GM12878 (cell line): ENCODE measurements around the gene LRRC4B. TPM values are rescaled to one million over a fixed set of nuclear protein-coding genes. Genes with fewer than 3 reads are reported as not detected.

Source experiments
- ATAC-seq: fragments of 200-7000 bp; cut with Tn5 transposase; 3 replicates; pipeline ENCODE4 v1.9.1; 2020; ENCODE audit warnings: mild to moderate bottlenecking, moderate library complexity
- BruUV-seq: library from RNA; stranded (reverse); fragments of 400-500 nt; replicated peaks from 2 replicates; lab custom pipeline; 2021; lab: Mats Ljungman, UMichigan
- CTCF ChIA-PET: fragments of 300-600 bp; sonication (Branson Sonifier 250); formaldehyde crosslinking; extraction: SDS; loops from one replicate; lab custom pipeline; 2021; ENCODE audit warnings: inconsistent platforms; lab: Yijun Ruan, JAX
- POLR2A ChIA-PET: fragments of 350-600 bp; formaldehyde crosslinking; extraction: SDS; loops from one replicate; lab custom pipeline; 2021; ENCODE audit warnings: inconsistent platforms; lab: Charles Lee
- RAD21 ChIA-PET: fragments of 300-600 bp; sonication (Branson Sonifier 250); formaldehyde crosslinking; loops from one replicate; lab custom pipeline; 2023; ENCODE audit warnings: antibody characterized with exemption; ENCODE audit not compliant: unreplicated experiment; lab: Charles Lee
- SMC1A ChIA-PET: fragments of 300-600 bp; sonication (Branson Sonifier 250); formaldehyde crosslinking; loops from one replicate; lab custom pipeline; 2023; ENCODE audit not compliant: unreplicated experiment, uncharacterized antibody; lab: Charles Lee
- DNase-seq: peaks from one replicate; pipeline ENCODE4 v3.0.0-alpha.2; 2011; ENCODE audit warnings: low read depth, low spot score
- FAIRE-seq: peaks from 3 replicates; lab custom pipeline; 2011; peaks lifted over from hg19 to GRCh38; lab: Jason Lieb, UNC
- H2AFZ ChIP-seq: 2 replicates; pipeline ENCODE4 v1.6.0; 2011; ENCODE audit warnings: low read depth, low read length, control low read depth; ENCODE audit not compliant: control insufficient read depth
- H3K27ac ChIP-seq: 2 replicates; pipeline ENCODE4 v1.5.1; 2011; ENCODE audit warnings: control low read depth; ENCODE audit not compliant: control insufficient read depth, insufficient read depth
- H3K27me3 ChIP-seq, 2 experiments: replicated peaks in 1 of 2; 2 replicates each; pipeline versions ENCODE4 v1.6.0 to v1.6.1; 2011; ENCODE audit warnings: low read length in 1 of 2; ENCODE audit not compliant: control insufficient read depth in 2 of 2, insufficient read depth in 2 of 2
- H3K36me3 ChIP-seq, 2 experiments: 2 replicates each; pipeline ENCODE4 v1.5.1; 2011; ENCODE audit warnings: low read length in 1 of 2; ENCODE audit not compliant: control insufficient read depth in 2 of 2, insufficient read depth in 2 of 2
- H3K4me1 ChIP-seq: 2 replicates; pipeline ENCODE4 v1.6.1; 2011; ENCODE audit warnings: mild to moderate bottlenecking, low read length, moderate library complexity, mixed read lengths; ENCODE audit not compliant: control insufficient read depth, insufficient read depth
- H3K4me2 ChIP-seq: 2 replicates; pipeline ENCODE4 v1.6.0; 2011; ENCODE audit warnings: control low read depth; ENCODE audit not compliant: control insufficient read depth, insufficient read depth
- H3K4me3 ChIP-seq: fragments of 200-600 bp; sonication (generic); 2 replicates; pipeline ENCODE4 v1.5.1; 2016
- H3K79me2 ChIP-seq: 2 replicates; pipeline ENCODE4 v1.6.0; 2011; ENCODE audit warnings: low read length; ENCODE audit not compliant: control insufficient read depth, insufficient read depth
- H3K9ac ChIP-seq: 2 replicates; pipeline ENCODE4 v1.8.0; 2011; ENCODE audit warnings: low read length, control low read depth, mixed read lengths; ENCODE audit not compliant: control insufficient read depth, insufficient read depth
- H3K9me3 ChIP-seq: replicated peaks from 3 replicates; pipeline ENCODE4 v1.5.1; 2011; ENCODE audit warnings: mild to moderate bottlenecking, low read length; ENCODE audit not compliant: control insufficient read depth, insufficient read depth
- H4K20me1 ChIP-seq: 2 replicates; pipeline ENCODE4 v1.6.0; 2011; ENCODE audit not compliant: control insufficient read depth, insufficient read depth
- CREB1 ChIP-seq: IDR thresholded peaks from 2 replicates; pipeline ENCODE4 v1.6.1; 2012; ENCODE audit warnings: low read depth, mild to moderate bottlenecking, inconsistent platforms
- CTCF ChIP-seq, 3 experiments: IDR thresholded peaks in 2 of 3; conservative IDR thresholded peaks in 1 of 3; 2 replicates each; pipeline ENCODE4 v1.5.1; 2011; ENCODE audit warnings: low read depth in 3 of 3, low read length in 3 of 3, mild to moderate bottlenecking in 3 of 3, control low read depth in 2 of 3, moderate library complexity in 2 of 3, inconsistent platforms in 1 of 3, mixed read lengths in 1 of 3; ENCODE audit not compliant: control insufficient read depth in 2 of 3, insufficient read depth in 1 of 3; ENCODE audit errors: extremely low read depth in 1 of 3
- GATAD2B ChIP-seq: fragments of 450-650 bp; conservative IDR thresholded peaks from 2 replicates; pipeline ENCODE4 v1.6.1; 2017; ENCODE audit warnings: low read depth, mild to moderate bottlenecking, moderate library complexity
- HSF1 ChIP-seq: fragments of 150-350 bp; IDR thresholded peaks from 2 replicates; pipeline ENCODE4 v1.6.1; 2014; ENCODE audit warnings: mild to moderate bottlenecking, low read depth, low read length
- IKZF2 ChIP-seq, 2 experiments: fragments of 450-650 bp; IDR thresholded peaks; 2 replicates each; pipeline ENCODE4 v1.6.1; 2017; ENCODE audit warnings: mild to moderate bottlenecking in 2 of 2, moderate library complexity in 2 of 2
- MAX ChIP-seq: IDR thresholded peaks from 2 replicates; pipeline ENCODE4 v1.6.1; 2012; ENCODE audit warnings: low read depth, low read length, improper control_type of control experiment
- MTA2 ChIP-seq: fragments of 450-650 bp; IDR thresholded peaks from 2 replicates; pipeline ENCODE4 v1.6.1; 2016; ENCODE audit warnings: low read depth, mild to moderate bottlenecking, moderate library complexity
- MXI1 ChIP-seq: fragments of 150-350 bp; IDR thresholded peaks from 2 replicates; pipeline ENCODE4 v1.6.1; 2011; ENCODE audit warnings: low read depth, mild to moderate bottlenecking, inconsistent platforms, low read length, improper control_type of control experiment
- NFYA ChIP-seq: IDR thresholded peaks from 2 replicates; pipeline ENCODE4 v1.6.1; 2011; ENCODE audit warnings: low read depth, mild to moderate bottlenecking, low read length, improper control_type of control experiment, borderline replicate concordance
- NR2C2 ChIP-seq: IDR thresholded peaks from 2 replicates; pipeline ENCODE4 v1.6.1; 2011; ENCODE audit warnings: borderline replicate concordance, low read depth; ENCODE audit not compliant: control insufficient read depth, insufficient read length
- RBBP5 ChIP-seq: fragments of 200-600 bp; sonication (generic); conservative IDR thresholded peaks from 2 replicates; pipeline ENCODE4 v1.6.1; 2016
- SPI1 ChIP-seq: IDR thresholded peaks from 2 replicates; pipeline ENCODE4 v1.6.1; 2011; ENCODE audit warnings: low read depth, mild to moderate bottlenecking, low read length, moderate library complexity, borderline replicate concordance; ENCODE audit not compliant: insufficient read depth
- USF1 ChIP-seq: IDR thresholded peaks from 2 replicates; pipeline ENCODE4 v1.6.1; 2011; ENCODE audit warnings: borderline replicate concordance, low read depth, mild to moderate bottlenecking, moderate library complexity, mixed read lengths, low read length; ENCODE audit not compliant: insufficient read depth; ENCODE audit errors: extremely low read length
- ZNF592 ChIP-seq: fragments of 450-650 bp; IDR thresholded peaks from 2 replicates; pipeline ENCODE4 v1.6.1; 2017; ENCODE audit warnings: mild to moderate bottlenecking, moderate library complexity
- WGBS: methylation state at CpG from one replicate; pipeline ENCODE4 v1.1.6; 2016; ENCODE audit warnings: low lambda C conversion rate; ENCODE audit not compliant: insufficient replicate concordance, insufficient coverage; ENCODE audit errors: missing lambda C conversion rate; 5-methylcytosine and 5-hydroxymethylcytosine counted together
- in situ Hi-C: fragments of 300-500 bp; cut with MboI; formaldehyde crosslinking; loops from 9 replicates; pipeline ENCODE4 v1.14.3; 2018; ENCODE audit warnings: mixed read lengths
- intact Hi-C: fragments of 100-400 bp; cut with micrococcal nuclease; formaldehyde crosslinking; loops from one replicate; pipeline ENCODE4 v1.14.2; 2022; ENCODE audit not compliant: unreplicated experiment
- polyA plus RNA-seq, 11 experiments: library from polyadenylated mRNA; depleted of rRNA in 4 of 11; unstranded in 6 of 11; stranded (reverse) in 5 of 11; fragments of >200 nt; fragmentation: Nextera tagmentation in 4 of 11; fragmentation: Illumina TruSeq in 1 of 11; extraction: Ambion mirVana in 4 of 11; extraction: Trizol in 1 of 11; gene quantifications; 1 replicate in 1 of 11; 2 replicates in 10 of 11; pipeline versions ENCODE4 v1.2.1 to v1.2.3, GENCODE V29; 2011 to 2016; ENCODE audit warnings: inconsistent platforms in 2 of 11, missing spikeins in 2 of 11, low read depth in 1 of 11
- total RNA-seq, 4 experiments: library from RNA; depleted of rRNA in 3 of 4; stranded (reverse); fragments of >200 nt in 3 of 4; fragmentation: Illumina TruSeq in 1 of 4; extraction: Trizol in 1 of 4; gene quantifications; 2 replicates each; pipeline versions ENCODE4 v1.2.1 to v1.2.3, GENCODE V29; 2013 to 2021

LRRC4B gene
- total and polyA plus RNA-seq, 10 of the 15 experiments (the other 5 are each of a cell fraction or from before 2014, with no cell fraction given): 0.14 TPM; not detected in 9

GRCh38 chr19:50482271-50482855 is 85.9 kb downstream of the LRRC4B start:
- no peaks in the 10 kb centered on the region for H4K20me1 ChIP-seq
- H2AFZ ChIP-seq: no peak overlapping the region
- 83% methylated on average over 14 of the region's 16 CpGs for WGBS
- H3K4me2 ChIP-seq: no peak overlapping the region
- ATAC-seq (no peak), DNase-seq (no peak), FAIRE-seq (no peak)
- SMC1A ChIA-PET: no interaction called here
- H3K4me1 ChIP-seq: no peaks in the 10 kb centered on the region
- intact Hi-C loops: no loop called here
- RAD21 ChIA-PET: no interaction called here
- no peak overlapping the region for H3K27ac ChIP-seq
- H3K4me3 ChIP-seq: no peak overlapping the region
- BruUV-seq: no TSS peak
- H3K9ac ChIP-seq: no peak overlapping the region
- POLR2A ChIA-PET: no interaction called here
- CTCF ChIA-PET: interaction anchor here (0.9 kb wide), 1 partner anchor 22 kb away, joined by 4 read pairs; no protein-coding TSS in a partner anchor
- no peaks in the 10 kb centered on the region for H3K27me3 ChIP-seq
- in situ Hi-C loops: no loop called here
- H3K9me3 ChIP-seq: peaks cover 9% of the 10 kb centered on the region; the same call in 2 of the 3 replicates
- H3K79me2 ChIP-seq: peaks cover 15% of the 10 kb centered on the region
- H3K36me3 ChIP-seq: peaks cover 12 to 21% of the 10 kb centered on the region in 2 experiments; a peak in 3 of 4 replicates
- TF ChIP-seq HSF1 (no peak), USF1 (no peak), SPI1 (no peak), RBBP5 (no peak), NFYA (no peak), ZNF592 (no peak), MTA2 (no peak), MAX (no peak), IKZF2 (IDR thresholded peaks at IDR 0.05) (no peak), CTCF (IDR thresholded peaks at IDR 0.05 in 2 of 3, conservative IDR thresholded peaks at IDR 0.05 in 1 of 3; ENCODE audit: control insufficient read depth in 2 of 3, extremely low read depth in 1 of 3, insufficient read depth in 1 of 3, low read depth in 3 of 3, low read length in 3 of 3) (no peak), CREB1 (no peak), MXI1 (no peak), NR2C2 (no peak), GATAD2B (no peak)
